ENCODE measurements around the gene TTL.
"Not testable (repeated sequence)": the region's sequence is repeated elsewhere in the genome, so short reads cannot be mapped to it uniquely, and the experiment has no call there.

TTL gene

GRCh38 chr2:112481528-112482233, at the start of gene TTL:
Gene TTL (plus strand): TSS chr2:112482156. CDS start chr2:112482345, 189 bp downstream.
- peak; percentile 73 for DNase-seq (ENCODE audit: low read depth)

GRCh38 chr2:112432390-112432734, 49.6 kb upstream of the TTL start:
- not testable (repeated sequence) for DNase-seq (ENCODE audit: low read depth)

- not testable (repeated sequence) for DNase-seq (ENCODE audit: low read depth)
Observed at GRCh38 chr2:112432735-112433479, 49.0 kb upstream of the TTL start.

GRCh38 chr2:112433480-112433879, 48.5 kb upstream of the TTL start, which contains the start of gene RGPD8:
Gene RGPD8 (minus strand): TSS chr2:112433645. CDS start chr2:112433453, 192 bp downstream.
- peak; percentile 82 for DNase-seq (ENCODE audit: low read depth)

GRCh38 chr2:112433932-112434730, 47.8 kb upstream of the TTL start:
- DNase-seq (ENCODE audit: low read depth): no peak

- DNase-seq (ENCODE audit: low read depth): not testable (repeated sequence)
Observed at GRCh38 chr2:112434890-112435715, 46.9 kb upstream of the TTL start.

GRCh38 chr2:112435716-112436431, 46.1 kb upstream of the TTL start:
- not testable (repeated sequence) for DNase-seq (ENCODE audit: low read depth)

- not testable (repeated sequence) for DNase-seq (ENCODE audit: low read depth)
Observed at GRCh38 chr2:112436993-112437392, 45.0 kb upstream of the TTL start.

- not testable (repeated sequence) for DNase-seq (ENCODE audit: low read depth)
Observed at GRCh38 chr2:112437405-112437831, 44.5 kb upstream of the TTL start.

GRCh38 chr2:112438603-112439261, 43.2 kb upstream of the TTL start:
- DNase-seq (ENCODE audit: low read depth): not testable (repeated sequence)

GRCh38 chr2:112444256-112444655, 37.7 kb upstream of the TTL start:
- DNase-seq (ENCODE audit: low read depth): not testable (repeated sequence)

GRCh38 chr2:112449854-112450253, 32.1 kb upstream of the TTL start:
- no peak for DNase-seq (ENCODE audit: low read depth)

- no peak for DNase-seq (ENCODE audit: low read depth)
Observed at GRCh38 chr2:112451317-112451716, 30.6 kb upstream of the TTL start.

GRCh38 chr2:112454586-112454985, 27.4 kb upstream of the TTL start:
- DNase-seq (ENCODE audit: low read depth): no peak

GRCh38 chr2:112459372-112459771, 22.6 kb upstream of the TTL start:
- no peak for DNase-seq (ENCODE audit: low read depth)

- DNase-seq (ENCODE audit: low read depth): no peak
Observed at GRCh38 chr2:112462178-112462577, 19.8 kb upstream of the TTL start.

GRCh38 chr2:112463256-112463655, 18.7 kb upstream of the TTL start:
- DNase-seq (ENCODE audit: low read depth): no peak

GRCh38 chr2:112465382-112465781, 16.6 kb upstream of the TTL start:
- DNase-seq (ENCODE audit: low read depth): no peak

GRCh38 chr2:112472547-112473263, 9.3 kb upstream of the TTL start:
- DNase-seq (ENCODE audit: low read depth): no peak
